GM19351 (cell line): ENCODE results near the gene CDC7.
"Not testable (repeated sequence)": the region's sequence is repeated elsewhere in the genome, so short reads cannot be mapped to it uniquely, and the experiment has no call there.

Experiments
- ATAC-seq: cut with Tn5 transposase; IDR thresholded peaks from one replicate; pipeline ENCODE4 v1.9.1; 2021; ENCODE audit warnings: mild to moderate bottlenecking, moderate library complexity; ENCODE audit not compliant: unreplicated experiment

CDC7 gene

DNA sequence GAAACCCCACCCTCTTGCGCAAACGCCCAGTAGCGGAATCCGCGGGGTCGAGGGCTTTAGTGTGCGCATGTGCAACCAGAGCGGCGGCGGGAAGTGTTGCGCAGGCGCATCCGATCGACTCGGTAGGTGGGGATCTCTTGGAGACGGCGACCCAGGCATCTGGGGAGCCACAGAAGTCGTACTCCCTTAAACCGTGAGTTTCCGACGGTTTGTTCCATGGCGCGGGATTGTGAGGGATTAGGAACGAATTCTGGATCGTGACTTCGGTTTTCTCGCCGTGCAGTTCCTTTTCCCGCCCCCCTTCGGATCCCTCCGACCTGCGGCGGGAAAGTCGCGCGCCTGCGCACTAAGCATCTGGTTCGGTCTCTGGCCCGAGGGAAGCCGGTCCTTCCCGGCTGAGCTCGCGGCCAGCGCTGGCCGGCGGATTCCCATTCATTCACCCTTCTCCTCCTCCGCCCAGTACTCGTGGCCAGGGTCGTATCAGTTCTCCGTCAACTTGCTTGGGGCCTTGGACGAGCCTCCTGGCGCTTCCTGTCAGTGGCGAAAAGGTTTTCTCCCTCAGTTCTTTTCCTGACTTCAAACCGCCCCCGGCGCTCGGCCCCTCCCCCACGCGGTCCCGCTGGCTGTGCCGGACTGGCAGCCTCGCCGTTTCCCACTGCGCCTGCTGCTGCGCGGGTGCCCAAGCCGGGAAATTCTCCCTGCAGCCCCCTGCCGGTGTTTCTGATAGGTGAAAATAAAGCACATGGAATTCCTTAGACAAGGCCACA is at the start of gene CDC7:
Gene CDC7 (plus strand): TSS at position 96 of the 767 bp plus-strand sequence. CDS start 866 bp downstream, outside the sequence.
- peak; percentile 77 for ATAC-seq

DNA sequence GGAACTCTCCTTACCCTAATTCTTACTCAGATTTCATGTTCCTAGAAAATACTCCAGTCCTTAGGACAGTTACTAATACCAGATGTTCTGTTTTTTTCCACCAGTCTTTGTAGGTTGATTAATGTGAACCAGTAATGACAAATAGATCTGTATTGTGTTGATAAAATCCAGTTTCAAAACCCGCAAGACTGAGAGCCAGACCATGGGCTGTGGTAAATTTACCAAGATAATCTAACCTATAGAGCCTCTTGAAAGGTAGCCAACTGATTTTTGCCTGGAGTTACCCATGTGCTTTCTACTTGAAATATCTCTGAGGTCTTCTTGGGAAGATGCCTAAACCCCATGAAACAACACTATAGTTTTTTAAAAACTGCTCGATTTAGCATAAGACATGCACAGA is 46.5 kb upstream of the CDC7 start:
- no peak for ATAC-seq

DNA sequence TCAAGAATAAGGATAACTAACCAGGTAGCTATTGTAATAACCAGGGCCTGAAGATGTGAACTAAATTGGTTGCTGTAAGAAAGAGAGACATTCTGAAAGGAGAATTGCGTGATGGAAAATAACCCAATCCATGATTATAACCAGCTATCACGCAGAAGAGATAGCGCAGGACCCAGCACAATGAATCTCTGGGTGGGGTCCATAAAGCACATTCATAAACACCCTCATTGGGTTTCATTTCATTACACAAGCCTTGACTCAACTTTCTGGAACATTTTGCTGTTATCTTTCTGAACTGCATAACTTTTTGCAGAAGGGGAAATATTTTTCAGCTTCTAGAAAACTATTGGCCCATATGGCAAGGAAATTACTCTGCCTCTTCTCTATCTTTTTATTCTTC is 45.3 kb upstream of the CDC7 start:
- ATAC-seq, result no peak

DNA sequence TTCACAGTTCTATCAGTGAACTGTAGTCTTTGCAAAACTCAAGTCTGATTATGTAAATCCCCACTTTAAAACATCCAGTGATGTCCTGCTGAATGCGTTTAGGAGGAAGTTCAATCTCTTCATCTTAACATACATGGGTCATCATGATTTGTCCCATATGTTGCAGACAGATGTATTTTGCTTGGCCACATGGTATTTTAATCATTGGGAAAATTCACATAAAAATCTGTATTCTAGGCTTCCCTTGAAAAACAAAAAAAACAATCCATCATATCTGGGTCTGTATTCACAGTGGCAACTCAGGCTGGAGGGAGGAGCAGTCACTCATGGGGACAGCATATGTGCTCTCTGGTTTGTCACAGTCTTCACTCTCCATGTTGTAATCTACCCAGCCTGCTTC is 44.8 kb upstream of the CDC7 start:
- no peak for ATAC-seq

DNA sequence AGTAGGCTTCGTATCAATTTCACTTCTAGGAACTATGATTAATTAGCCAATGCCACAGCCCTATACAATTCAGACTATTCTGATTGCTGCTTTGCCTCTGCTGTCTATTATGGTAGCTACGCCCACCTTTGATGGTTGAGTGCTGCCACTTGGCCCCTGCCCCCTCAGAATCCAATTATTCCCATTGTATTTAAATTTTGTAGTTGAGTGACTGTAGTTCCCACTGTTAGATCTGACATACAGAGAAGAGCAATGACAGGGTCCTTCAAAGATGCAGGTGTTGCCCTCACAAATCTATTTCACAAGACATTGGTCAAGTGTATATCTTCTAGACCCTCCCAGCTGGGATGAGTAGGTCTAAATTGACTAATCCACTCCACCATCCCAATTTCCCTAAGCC is 35.3 kb upstream of the CDC7 start:
- ATAC-seq, result not testable (repeated sequence)

DNA sequence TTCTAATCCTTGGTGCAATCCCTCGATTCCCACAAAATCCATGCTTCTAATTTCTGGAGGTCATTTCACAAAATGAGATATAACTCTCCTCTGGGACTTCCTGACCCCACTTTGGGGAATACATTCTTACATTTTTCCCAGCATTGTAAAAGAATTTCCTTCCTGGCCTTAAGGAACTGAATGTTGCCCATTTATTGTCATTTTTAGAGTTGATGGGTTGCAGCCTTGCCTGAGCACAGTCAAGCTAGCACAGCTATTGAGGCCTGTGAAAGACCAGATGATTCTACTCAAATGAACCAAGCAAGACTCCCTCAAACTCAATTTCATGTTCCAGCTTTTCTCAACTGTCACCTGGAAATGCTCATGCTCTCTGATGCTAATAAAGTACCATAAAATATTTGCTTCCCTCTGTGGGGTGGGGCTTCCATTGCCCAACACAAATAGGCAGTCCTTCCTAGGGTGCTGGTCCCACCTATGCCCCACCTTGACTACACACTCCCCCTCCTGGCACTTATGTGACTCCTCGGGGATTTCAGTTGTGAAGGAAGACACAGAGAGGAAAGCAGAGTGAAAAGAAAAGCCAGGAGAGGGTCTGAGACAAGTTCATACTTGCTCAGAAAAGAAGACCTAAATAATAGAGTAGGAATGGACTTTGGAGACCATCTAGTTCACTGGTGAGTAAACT is 24.0 kb upstream of the CDC7 start:
- ATAC-seq, result no peak

DNA sequence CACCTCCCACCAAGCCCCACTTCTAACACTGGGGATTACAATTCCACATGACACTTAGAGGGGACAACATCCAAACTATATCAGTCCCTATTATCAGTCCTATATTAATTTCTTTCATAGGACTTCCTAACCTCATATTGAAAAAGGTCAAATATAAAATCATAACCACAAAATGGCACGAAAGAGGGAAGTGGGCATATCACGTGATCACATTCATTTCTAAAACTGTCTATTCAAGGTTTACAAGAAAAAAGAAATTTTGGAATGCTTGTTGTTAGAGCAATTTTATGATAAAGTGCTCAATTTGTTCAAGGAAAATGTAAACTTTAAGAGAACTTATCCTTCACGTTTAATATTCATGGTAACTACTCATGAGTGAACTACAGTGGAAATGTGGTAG is 13.2 kb upstream of the CDC7 start:
- ATAC-seq, result no peak

DNA sequence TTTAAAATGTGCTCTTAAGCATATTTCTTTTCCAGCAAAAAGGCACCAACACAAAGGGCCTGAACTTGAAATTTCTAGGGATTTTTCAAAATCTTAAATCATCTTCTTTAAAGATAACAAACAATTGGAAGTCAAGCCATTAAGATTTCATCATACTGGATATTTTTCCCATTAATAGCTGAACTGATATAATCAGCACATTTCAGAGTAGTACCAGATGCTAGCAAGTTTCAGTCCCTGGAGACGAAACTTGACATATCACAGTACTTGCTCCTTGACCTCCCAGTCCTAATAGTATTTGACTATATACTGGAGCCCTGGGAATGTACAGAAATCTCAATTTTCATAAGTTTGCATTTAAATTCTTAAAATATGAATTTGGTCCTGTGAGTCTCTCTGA is 10.2 kb upstream of the CDC7 start:
- no peak for ATAC-seq

DNA sequence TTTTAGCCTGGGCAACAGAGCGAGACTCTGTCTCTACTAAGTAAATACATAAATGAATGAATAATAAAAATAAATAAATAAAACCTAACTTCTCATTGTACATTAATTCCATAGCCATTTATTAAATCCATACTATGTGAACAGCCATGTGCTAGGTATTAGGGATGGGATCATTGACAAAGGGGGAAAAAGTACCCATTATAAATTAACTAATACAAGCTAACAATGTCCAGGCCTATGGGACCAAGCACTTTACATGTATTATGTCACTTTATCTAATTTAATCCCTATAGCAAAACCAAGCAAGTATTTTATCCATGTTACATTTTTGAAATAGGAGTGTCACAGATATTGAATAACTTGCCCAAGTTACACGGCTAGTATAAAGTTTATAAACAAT is 2.6 kb upstream of the CDC7 start:
- ATAC-seq, result no peak

DNA sequence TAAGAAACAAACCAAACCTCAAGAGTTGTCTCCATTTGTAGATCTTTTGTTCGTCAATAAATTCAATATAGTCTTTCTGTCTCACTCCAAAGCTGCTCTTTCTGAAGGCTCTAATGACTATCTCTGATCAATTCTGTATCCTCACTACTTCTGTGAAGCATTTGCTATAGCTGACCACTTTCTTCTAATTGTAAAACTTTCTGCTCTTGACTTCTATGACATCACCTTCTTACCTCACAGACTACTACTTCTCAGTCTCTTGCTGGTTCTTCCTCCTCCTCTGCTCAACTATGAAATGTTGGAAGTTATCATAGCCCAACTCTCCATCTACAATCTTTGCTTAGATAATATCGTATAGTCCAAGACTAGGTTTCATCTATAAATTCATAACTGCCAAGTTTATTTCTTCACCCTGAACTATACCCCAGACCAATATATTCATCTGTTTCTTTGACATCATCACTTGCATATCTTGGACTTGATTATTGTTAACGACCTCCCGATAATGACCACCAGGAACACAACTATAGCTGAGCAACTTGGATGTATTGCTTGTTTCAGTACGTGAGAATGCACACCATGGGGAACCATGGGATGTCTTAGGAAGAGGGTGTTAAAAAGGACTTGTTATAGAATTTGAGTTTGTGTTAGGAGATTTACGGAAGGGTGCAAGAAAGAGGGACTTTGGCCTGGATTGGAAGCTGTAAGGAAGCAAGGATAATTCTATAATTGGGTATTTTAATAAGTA is 2.0 kb upstream of the CDC7 start:
- ATAC-seq, result no peak

DNA sequence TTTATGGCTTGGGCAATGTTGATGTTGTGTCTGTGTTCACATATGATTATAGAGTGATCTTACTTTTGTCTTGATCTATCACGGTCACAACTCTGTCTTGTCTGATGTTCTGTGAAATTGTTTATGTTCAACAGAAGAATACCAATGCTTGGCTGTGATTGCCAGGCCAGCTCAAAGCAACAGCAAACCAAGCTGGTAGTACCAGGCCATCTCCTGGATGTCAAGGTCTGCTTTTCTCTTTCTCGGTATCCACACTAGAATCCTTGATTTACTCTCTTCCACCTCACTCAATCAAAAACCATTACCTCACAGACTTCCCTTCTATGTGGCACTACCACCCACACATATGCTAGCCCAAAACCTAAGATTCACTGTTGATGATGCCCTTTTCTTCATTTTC is 1.3 kb upstream of the CDC7 start:
- no peak for ATAC-seq

DNA sequence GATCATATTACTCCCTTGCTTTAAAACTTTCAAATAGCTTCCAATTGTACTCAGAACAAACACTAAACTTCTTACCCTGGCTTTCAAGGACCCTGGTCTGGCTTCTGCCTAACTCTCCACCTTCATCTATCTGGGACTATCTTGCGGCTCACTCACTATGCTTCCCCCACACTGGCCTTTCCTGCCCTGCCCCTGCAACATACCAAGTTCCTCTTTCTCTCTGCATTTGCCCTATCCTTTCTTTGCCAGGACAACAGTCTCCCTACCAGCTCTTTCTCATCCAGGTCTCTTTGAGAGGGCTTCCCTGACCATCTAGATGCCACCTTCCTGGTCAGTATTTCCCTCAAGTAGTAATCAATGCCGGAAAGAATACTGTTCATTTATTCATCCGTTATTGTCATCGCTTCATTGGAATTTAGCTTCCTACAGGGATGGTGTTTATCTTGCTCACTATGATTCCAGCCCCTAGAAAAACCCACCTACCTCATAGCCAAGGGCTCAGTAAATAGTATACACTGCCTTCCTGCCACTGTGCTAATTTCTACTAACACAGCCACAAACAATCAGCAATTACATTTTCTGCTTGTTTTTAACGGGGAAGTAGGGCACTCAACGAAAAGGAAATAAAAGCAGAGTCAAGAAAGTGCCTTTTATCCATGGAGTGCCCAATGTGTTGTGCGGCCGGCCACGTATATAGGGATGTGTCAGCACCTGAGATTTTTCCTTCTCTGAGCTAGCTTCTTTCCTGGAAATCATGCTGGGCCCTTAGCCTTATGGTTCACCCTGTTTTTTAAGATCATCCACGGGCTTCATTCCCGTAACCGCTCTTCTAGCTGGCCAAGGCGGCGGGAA is 521 bp upstream of the CDC7 start:
- peak; percentile 19 for ATAC-seq

DNA sequence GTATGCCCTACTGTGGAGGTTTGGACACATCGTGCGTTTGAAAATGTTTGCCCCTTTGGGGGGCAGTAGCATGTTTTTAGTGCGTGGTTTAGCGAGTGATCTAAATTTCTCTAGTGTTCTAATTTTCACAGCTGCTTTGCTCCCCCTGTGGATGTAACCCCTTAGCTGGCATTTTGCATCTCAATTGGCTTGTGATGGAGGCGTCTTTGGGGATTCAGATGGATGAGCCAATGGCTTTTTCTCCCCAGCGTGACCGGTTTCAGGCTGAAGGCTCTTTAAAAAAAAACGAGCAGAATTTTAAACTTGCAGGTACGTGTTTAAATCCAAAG is 836 bp downstream of the CDC7 start:
- peak; percentile 18 for ATAC-seq

DNA sequence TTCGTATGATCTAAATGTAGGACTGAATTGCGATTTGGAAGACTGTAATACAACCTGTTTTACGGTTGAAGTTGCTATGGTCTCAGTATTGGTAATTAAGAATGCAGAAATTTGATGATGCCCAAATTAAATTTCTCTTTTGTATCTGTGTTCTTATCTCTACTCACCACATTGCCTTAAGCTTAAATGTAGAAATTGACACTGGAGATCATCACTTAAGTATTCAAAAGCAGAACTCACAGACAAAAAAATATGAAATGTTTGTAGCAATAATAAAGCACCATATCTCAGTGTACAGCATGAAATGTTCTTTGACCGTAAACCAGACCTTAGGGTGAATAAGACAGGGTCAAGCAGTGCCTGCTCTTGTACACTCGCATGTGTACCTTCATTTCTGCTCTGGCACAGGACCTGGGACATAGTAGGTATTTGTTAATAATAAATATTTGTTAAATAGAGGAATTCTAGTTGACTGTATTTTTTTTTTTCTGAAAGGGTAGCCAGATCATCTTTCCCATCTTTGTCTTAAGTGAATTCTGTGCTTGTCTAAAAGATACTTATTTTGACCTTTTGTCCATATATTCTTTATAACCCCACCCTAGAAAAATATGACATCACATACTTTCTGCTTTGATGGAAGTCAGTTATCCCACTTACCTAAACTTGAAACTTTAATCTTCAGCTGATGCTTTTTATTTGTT is 1.5 kb downstream of the CDC7 start:
- ATAC-seq, result no peak

DNA sequence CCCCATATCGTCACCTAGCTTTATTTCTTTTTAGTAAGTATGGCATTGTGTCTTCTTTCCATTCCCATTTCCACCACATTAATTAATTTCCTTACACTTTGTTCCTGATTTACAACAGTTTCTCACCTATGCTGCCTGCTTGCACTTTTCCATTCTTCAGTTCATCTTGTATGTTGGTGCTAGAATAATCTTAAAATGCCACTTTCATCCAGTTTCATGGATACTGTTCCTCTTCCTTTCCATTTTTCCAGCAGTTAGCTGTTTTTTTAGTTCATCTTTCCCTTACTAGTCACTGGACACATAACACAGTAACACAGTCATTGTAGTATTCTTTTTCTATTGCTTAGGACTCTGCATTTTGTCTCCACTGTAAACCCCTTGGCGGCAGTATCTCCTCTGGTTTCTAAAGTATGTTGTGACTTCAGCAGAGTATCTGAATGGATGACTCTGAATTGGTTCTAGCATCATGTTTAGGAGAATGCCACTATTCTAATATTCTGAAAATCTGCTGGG is 2.1 kb downstream of the CDC7 start:
- no peak for ATAC-seq

DNA sequence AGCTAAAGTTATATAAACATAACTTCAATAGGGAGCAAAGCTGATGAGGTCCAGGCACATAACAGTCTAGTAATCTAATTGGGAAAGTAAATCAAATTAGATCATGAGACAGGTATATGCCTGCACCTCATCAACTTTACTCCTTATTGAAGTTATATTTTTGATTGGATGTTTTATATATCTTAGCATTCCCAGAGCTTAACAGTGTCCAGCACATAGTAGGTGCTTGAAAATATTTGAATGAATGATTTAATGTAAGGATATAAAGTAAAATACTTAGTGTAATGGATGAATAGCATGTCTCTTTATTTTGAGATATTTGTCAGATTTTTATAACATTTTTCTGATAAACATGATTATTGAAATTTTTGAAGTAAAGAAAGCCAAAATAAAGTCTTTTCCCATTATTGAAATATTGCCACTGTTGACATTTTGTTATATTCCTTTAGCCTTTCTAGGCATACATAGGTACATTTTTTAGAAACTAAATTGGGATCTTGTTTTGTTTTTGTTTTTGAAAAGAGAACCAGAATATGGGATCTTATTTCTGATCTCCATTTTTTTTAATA is 2.8 kb downstream of the CDC7 start:
- ATAC-seq, result no peak

DNA sequence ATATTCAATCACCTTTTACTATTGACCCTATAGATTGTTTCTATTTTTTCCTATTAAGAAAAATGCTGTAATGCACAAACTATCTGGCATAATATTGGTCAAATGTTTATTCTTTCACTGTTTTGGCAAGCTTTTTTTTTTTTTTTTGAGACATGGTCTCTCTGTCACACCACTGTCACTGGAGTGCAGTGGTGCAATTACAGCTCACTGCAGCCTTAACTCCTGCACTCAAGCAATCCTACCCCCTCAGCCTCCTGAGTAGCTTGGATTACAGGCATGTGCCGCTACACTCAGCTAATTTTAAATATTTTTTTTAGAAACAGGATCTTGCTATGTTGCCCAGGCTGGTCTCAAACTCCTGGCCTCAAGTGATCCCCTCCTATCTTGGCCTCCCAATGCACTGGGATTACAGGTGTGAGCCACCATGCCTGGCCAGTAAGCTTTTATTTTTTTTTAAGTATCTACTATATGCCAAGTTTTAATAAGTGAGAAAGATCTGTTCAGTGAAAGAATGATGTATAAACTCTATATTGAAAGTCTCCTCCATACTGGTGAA is 3.4 kb downstream of the CDC7 start:
- no peak for ATAC-seq

DNA sequence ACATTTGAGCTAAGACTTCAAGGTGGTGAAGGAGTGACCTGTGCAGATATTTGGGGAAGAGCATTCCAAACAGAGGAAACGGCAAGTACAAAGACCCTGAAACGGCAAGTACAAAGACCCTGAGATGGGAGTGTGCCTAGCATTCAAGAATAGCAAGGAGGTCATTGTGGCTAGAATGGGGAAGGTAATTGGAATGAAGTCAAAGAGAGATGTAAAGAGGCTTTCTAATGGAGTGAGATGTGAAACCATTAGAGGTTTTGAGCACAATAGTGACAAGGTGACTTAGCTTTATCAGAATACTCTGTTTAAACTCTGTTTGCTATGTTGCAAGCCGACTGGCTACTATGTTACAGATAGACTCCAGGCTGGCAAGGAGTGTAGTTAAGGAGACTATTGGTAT is 4.4 kb downstream of the CDC7 start:
- ATAC-seq, result no peak

DNA sequence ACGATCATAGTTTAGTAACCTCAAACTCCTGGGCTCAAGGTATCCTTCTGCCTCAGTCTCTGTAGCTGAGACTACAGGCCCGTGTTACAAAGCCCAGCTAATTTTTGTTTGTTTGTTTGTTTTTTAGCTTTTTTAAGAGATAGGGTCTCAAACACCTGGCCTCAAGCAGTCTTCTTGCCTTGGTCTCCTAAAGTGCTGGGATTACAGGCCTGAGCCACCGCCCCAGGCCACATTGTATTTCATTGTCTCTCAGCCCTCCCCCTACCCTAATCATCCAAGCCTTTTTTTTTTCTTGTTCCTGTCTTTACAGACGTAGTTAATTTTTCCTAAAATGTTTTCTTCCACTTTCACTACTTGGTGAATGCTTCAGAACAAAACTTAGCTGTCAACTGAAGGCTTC is 5.4 kb downstream of the CDC7 start:
- no peak for ATAC-seq

DNA sequence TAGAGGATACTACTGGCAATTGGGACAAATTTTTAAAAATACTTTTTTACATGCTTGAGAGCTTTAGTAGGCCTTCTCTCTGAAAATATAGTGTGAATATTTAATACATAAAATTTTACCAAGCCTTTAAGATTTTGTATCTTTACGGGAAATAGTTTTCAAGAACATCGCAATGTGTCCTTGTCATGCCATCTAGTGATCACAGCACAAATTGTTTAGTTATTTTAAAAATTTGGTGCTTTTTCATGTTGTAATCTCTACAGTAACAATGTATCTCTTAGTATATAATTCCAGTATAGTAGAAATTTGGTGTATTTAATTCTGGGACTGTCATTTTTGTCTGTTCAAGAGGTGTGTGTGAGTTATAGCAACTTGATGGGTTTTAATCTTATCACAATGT is 6.7 kb downstream of the CDC7 start:
- ATAC-seq, result no peak
